AG09319 (cell line): ENCODE data around the gene GNAQ.

Experiments used
- DNase-seq: peaks from one replicate; pipeline ENCODE4 v3.0.0-alpha.2; 2010; ENCODE audit warnings: low read depth; ENCODE audit errors: extremely low read depth
- CTCF ChIP-seq: IDR thresholded peaks from 2 replicates; pipeline ENCODE4 v1.5.1; 2011; ENCODE audit warnings: low read depth, mild to moderate bottlenecking, inconsistent platforms, low read length, moderate library complexity

GNAQ gene

GRCh38 chr9:77953590-77953989, 78.0 kb downstream of the GNAQ start:
- no peak for DNase-seq
- TF ChIP-seq CTCF, result no peak

- TF ChIP-seq CTCF, result no peak
- DNase-seq, result no peak
Observed at GRCh38 chr9:77952635-77953328, 78.8 kb downstream of the GNAQ start.

GRCh38 chr9:77951369-77951768, 80.2 kb downstream of the GNAQ start:
- no peak for DNase-seq
- TF ChIP-seq CTCF, result no peak

- TF ChIP-seq CTCF, result no peak
- no peak for DNase-seq
Observed at GRCh38 chr9:77949751-77950436, 81.7 kb downstream of the GNAQ start.

GRCh38 chr9:77947651-77948050, 84.0 kb downstream of the GNAQ start:
- TF ChIP-seq CTCF, result no peak
- no peak for DNase-seq

GRCh38 chr9:77946969-77947620, 84.5 kb downstream of the GNAQ start:
- no peak for DNase-seq
- TF ChIP-seq CTCF, result no peak; the same call in 1 of the 2 replicates

- no peak for DNase-seq
- TF ChIP-seq CTCF, result no peak
Observed at GRCh38 chr9:77946296-77946695, 85.3 kb downstream of the GNAQ start.
